GM19193 (cell line): ENCODE measurements around the gene MRPL42.

Source experiments
- POLR2A ChIP-seq: IDR thresholded peaks from 4 replicates; pipeline ENCODE4 v1.6.1; 2011; ENCODE audit not compliant: insufficient read depth, insufficient read length; ENCODE audit errors: extremely low read depth

The MRPL42 gene

DNA sequence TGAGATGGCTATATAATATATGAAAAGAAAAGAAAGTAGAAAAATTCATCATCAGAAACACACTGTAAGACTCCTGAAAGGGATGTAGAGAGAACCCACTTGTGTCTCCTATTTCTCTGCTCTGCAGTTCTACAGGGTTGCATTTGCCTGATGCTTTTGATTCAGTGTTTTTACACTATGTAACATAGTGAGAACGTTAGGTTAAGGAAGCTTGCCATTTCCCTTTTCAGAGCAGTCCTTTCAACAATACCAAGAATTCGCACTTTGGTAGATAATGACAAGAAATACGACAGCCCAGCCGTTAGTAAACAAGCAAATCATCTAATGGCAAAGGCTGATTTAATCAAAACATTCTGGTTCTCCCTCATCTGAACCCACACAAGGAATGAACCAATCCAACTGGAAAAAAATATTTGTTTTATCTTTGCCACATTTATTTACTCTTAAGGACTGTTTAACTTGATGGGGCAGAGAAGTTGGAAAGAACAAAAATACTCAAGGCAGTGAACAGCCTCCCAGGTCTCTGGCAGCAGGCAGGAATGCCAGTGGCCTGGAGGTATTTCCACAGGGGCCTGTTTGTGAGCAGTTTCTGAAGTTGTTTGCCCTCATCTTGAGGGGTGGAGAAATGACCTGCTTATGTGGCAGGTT lies 74.4 kb downstream of the MRPL42 start:
- no peak for TF ChIP-seq POLR2A

DNA sequence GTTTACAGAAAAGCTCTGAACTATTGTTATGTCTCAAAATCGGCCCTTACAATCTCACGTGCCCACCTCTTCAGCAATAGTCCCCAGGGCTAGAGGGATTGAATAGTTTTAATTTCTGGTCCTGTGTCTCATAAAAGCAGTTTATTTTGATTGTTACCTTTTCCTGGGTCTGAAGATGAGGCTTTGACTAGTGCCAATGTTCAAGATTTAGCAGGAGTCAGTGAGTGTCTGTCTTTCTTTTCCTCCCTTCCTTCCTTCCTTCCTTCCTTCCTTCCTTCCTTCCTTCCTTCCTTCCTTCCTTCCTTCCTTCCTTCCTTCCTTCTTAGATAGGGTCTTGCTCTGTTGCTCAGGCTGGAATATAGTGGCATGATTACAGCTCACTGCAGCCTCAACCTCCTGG lies 80.5 kb downstream of the MRPL42 start:
- no peak for TF ChIP-seq POLR2A

DNA sequence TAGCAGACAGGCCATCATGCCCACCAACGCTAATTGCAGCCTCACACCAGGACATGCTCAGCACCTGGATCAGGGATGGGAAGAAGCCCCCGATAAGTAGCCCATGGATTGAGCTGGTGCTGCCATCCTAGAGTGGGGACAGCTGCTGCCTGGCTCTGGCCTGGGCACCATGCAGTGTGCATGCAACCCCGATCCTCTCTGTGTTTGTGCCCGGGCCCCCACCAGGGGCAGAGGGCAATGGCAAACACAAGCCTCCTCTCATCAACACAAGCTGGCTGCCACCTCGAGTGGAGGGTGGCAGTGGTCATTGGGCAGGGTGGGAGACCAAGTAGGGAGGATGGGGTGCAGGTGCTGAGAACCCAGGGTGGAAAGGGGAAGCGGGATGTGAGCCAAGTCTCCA lies 81.9 kb downstream of the MRPL42 start:
- no peak for TF ChIP-seq POLR2A

DNA sequence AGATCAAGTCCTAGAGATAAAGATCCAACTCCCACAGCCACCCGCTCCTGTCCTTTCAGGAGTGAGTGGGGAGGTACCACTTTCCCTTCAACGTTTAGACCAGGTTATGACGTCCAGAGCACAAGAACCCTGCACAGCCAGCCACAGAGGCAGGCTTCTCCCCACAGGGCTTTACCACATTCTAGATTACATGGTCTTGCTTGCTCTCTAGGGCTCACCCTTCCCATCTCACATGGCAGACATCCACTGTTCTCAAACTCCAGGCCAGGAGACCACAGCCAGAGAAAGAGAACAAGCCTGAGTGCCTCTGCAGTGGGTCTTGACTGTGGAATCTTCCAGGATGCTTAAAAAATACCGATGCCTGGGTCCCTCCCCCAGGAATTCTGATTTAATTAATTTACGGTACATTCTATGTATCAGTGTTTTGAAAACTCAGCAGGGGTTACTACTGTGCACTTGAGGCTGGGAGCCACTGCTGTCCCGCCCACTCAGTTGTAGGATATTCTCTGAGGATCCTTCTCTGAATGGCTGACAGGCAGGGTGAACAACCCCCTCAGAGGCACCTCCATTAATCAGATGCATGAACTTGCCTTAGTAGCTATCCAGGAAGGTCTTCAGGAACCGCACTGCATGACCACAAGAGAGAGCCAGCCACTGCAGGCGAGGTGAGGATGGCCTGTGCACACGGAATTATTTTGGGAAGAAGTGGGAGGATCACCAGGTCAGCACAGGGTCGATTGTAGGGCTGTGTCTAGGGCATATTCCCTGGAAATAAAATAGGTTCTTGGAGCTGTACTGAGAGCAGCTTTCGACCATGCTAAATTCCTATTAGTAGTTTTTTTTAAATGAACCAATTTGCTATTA lies 83.7 kb downstream of the MRPL42 start:
- no peak for TF ChIP-seq POLR2A

DNA sequence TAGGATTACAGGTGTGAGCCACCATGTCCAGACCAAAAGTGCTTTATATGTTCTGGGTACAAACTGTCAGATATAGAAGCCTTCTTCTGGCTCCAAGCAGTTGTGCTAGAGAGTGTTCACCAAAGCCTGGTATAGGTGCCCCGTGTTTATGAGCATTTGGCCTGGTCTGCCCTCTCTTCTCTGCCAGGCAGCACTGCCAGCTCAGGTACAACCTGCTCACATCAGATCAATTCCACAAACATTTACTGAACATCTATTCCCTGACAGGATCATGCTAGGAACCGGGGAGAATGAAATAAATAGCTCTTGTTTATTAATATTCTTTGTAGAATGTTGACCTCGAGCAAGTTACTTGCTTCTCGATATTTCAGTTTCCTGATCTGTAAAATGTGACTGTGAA lies 85.1 kb downstream of the MRPL42 start:
- no peak for TF ChIP-seq POLR2A

DNA sequence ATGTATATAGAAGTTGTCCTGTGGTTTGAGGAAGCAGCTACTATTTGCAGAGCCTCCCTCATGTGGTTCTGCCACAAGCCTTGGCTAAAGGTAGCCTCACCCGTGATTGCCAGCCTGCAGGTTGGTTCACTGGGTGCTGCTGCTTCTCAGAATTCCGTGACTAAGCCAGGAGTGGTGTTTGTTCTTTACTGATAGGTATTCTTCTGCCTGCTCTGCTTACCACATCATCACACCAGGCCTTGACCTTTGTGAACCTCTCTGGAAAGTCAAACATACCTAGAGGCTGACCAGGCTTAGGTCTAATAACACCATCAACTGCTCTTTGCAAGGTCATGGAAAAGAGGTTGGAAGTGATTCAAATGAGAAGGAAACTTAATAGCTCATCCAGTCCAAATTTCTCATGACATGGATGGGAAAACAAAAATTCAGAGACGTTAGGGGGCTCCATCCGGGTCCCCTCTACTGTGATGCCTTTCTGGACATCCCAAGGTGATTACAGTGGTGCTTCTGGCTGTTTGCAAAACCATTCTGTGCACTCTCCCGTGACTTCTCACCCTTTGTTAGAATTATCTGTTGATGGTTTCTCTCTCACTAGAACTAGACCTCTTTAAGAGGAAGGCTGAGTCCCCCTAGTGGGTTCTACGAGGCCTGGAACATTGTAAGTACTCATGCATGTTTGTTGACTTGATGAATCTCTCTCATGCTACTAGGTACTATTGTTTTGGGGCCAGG lies 96.7 kb downstream of the MRPL42 start:
- no peak for TF ChIP-seq POLR2A

DNA sequence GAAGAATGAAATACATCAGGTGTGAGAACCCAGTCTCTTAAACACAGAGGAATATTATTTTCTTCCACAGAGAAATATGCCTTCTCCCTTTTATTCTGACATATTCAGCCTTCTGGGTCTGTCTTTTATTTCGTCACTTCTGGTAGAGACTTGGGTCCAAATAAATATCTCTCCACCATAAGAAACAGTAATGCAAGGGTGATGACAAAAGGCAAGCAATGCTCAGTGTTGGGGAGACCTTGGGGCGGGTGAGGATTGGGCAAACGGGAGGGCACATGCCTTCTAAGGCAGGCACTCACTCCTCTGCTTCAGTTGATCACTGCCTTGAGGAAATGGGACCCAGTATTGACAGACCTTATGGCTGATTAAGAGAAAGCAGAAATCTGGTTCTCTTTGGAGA lies 98.4 kb downstream of the MRPL42 start:
- TF ChIP-seq POLR2A = no peak
